B cell (primary cell): ENCODE data around the gene FUT6.

Experiments
- CTCF ChIP-seq: fragments of 200-600 bp; IDR thresholded peaks from one replicate; pipeline ENCODE4 v1.8.0; 2022; ENCODE audit warnings: antibody characterized with exemption, mild to moderate bottlenecking
- EZH2 ChIP-seq: IDR thresholded peaks from 2 replicates; pipeline ENCODE4 v1.6.1; 2012; ENCODE audit warnings: borderline replicate concordance, low read depth, mild to moderate bottlenecking, moderate library complexity, low read length; ENCODE audit not compliant: insufficient read depth, poor library complexity, severe bottlenecking

- TF ChIP-seq CTCF, result no peak
- no peak for TF ChIP-seq EZH2
These were observed 56.3 kb downstream of the FUT6 start for GRCh38 chr19:5782945-5783919.
